ENCODE data around the gene NTSR2. TPM values are rescaled to one million over a fixed set of nuclear protein-coding genes. Genes with fewer than 3 reads are reported as not detected.

The NTSR2 gene
- total and polyA plus RNA-seq, 2 donors (not counting 3 experiments of a cell fraction or from before 2014, with no cell fraction given) = not detected

DNA sequence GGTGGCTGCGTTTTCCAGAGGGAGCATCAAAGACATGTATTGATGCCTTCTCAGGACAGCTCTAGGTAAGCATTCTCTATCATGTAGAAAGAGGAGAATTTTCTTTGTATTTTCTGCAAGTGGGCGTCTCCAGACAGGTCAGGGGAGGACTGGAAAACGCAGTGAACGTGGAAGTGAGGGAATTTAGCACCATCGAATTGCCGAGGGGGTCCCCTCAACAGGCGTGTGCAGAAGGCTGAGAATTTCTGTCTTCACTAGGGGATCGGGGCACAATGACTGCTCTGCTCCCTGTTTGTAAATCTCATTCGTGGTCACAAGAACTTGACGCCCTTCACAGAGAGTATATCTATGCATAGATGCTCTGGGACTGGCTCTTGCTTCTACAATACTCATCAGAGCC, 5.0 kb upstream of the NTSR2 start:
- no peaks in the 10 kb centered on the region for H4K20me1 ChIP-seq (replicated peaks; ENCODE audit: control insufficient read depth, extremely low read depth, insufficient read depth, low read length)
- POLR2A ChIA-PET = no interaction called here
- H3K4me1 ChIP-seq (ENCODE audit: control insufficient read depth, extremely low read depth, insufficient read depth, low read length) = peaks cover 4% of the 10 kb centered on the region
- intact Hi-C loops (cut with micrococcal nuclease) (no loop called here), dilution Hi-C loops (cut with MboI; ENCODE audit: extremely low pct_ligation_motif_present, low sequenced_read_pairs) (no loop called here)
- no TSS peak for BruUV-seq (replicated peaks)
- no peaks in the 10 kb centered on the region for H3K36me3 ChIP-seq (ENCODE audit: control insufficient read depth in 2 of 2, extremely low read depth in 1 of 2, insufficient read depth in 2 of 2, low read length in 2 of 2)
- no peaks in the 10 kb centered on the region for H3K9me3 ChIP-seq (replicated peaks; ENCODE audit: control insufficient read depth, insufficient read depth, low read length)
- no peaks in the 10 kb centered on the region for H3K9me1 ChIP-seq (replicated peaks; ENCODE audit: control insufficient read depth, extremely low read depth, insufficient read depth, low read length)
- CTCF ChIA-PET = no interaction called here
- no peaks in the 10 kb centered on the region for H3K79me2 ChIP-seq (ENCODE audit: control insufficient read depth, insufficient read depth, low read length)
- H3K9ac ChIP-seq (replicated peaks; ENCODE audit: extremely low read depth, insufficient read depth, low read length) = no peak overlapping the region
- no peak overlapping the region for H3K4me2 ChIP-seq (ENCODE audit: insufficient read depth, low read length)
- no peak overlapping the region for H2AFZ ChIP-seq (ENCODE audit: low read depth, low read length)
- DNase-seq (ENCODE audit: low read depth, low spot score) = no peak
- peaks cover 10 to 12% of the 10 kb centered on the region in 2 experiments for H3K27me3 ChIP-seq (ENCODE audit: control insufficient read depth in 2 of 2, insufficient read depth in 2 of 2, low read length in 2 of 2)
- no peak overlapping the region for H3K27ac ChIP-seq (ENCODE audit: insufficient read depth, low read depth, low read length)
- no peak for FAIRE-seq
- H3K4me3 ChIP-seq (replicated peaks in 1 of 3; ENCODE audit: insufficient read depth in 1 of 3, low read depth in 1 of 3, low read length in 3 of 3) = no peak overlapping the region
- TF ChIP-seq JUN (IDR thresholded peaks at IDR 0.05; ENCODE audit: borderline replicate concordance, insufficient read depth, insufficient read length, low read depth) = no peak

DNA sequence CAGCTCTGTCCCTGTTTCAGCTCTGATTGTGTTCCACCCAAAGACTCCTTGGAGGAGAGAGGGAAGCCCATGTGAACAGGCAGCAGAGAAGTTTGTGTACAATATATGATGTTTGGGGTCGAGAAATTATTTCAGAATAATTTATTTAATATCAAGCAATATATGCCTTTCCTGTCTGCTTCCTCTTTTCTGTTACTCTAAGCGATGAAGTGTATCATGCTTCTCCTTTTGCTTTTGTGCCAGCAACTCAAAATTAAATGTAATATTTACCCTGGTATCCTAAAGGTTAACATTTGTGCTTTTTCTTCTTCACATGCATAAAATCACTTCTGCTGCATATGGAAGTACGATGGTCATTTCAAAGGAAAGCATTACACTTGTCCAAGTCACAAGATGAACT, 2.4 kb upstream of the NTSR2 start:
- TF ChIP-seq, protein P1, sequence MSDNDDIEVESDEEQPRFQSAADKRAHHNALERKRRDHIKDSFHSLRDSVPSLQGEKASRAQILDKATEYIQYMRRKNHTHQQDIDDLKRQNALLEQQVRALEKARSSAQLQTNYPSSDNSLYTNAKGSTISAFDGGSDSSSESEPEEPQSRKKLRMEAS (IDR thresholded peaks at IDR 0.05; ENCODE audit: insufficient read depth, insufficient read length) = no peak
- TF ChIP-seq GATA2 (IDR thresholded peaks at IDR 0.05; ENCODE audit: insufficient read depth, insufficient read length, low read depth, low read length) = no peak
- TF ChIP-seq JUN (IDR thresholded peaks at IDR 0.05; ENCODE audit: borderline replicate concordance, insufficient read depth, insufficient read length, low read depth) = no peak
- TF ChIP-seq EZH2 (IDR thresholded peaks at IDR 0.05; ENCODE audit: borderline replicate concordance, low read depth, low read length, severe bottlenecking) = no peak
- no peak for TF ChIP-seq POLR2A (IDR thresholded peaks at IDR 0.05; ENCODE audit: low read depth, low read length)
- TF ChIP-seq FOS (IDR thresholded peaks at IDR 0.05; ENCODE audit: borderline replicate concordance, insufficient read depth, low read length) = no peak
- TF ChIP-seq POLR2AphosphoS5 (IDR thresholded peaks at IDR 0.05; ENCODE audit: insufficient read depth, low read depth, low read length) = no peak
- no peak for TF ChIP-seq MYC (IDR thresholded peaks at IDR 0.05; ENCODE audit: low read depth, low read length)
- TF ChIP-seq, protein P2, sequence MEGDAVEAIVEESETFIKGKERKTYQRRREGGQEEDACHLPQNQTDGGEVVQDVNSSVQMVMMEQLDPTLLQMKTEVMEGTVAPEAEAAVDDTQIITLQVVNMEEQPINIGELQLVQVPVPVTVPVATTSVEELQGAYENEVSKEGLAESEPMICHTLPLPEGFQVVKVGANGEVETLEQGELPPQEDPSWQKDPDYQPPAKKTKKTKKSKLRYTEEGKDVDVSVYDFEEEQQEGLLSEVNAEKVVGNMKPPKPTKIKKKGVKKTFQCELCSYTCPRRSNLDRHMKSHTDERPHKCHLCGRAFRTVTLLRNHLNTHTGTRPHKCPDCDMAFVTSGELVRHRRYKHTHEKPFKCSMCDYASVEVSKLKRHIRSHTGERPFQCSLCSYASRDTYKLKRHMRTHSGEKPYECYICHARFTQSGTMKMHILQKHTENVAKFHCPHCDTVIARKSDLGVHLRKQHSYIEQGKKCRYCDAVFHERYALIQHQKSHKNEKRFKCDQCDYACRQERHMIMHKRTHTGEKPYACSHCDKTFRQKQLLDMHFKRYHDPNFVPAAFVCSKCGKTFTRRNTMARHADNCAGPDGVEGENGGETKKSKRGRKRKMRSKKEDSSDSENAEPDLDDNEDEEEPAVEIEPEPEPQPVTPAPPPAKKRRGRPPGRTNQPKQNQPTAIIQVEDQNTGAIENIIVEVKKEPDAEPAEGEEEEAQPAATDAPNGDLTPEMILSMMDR (IDR thresholded peaks at IDR 0.05; ENCODE audit: extremely low read depth in 1 of 2, insufficient read depth in 1 of 2, low read depth in 1 of 2, low read length in 2 of 2) = no peak
- FAIRE-seq = no peak
- no TSS peak for BruUV-seq (replicated peaks)
- ChIA-PET POLR2A (no interaction called here), CTCF (no interaction called here)
- Histone ChIP-seq H3K36me3 (ENCODE audit: control insufficient read depth in 2 of 2, extremely low read depth in 1 of 2, insufficient read depth in 2 of 2, low read length in 2 of 2) (no peaks in the 10 kb centered on the region), H3K9me1 (replicated peaks; ENCODE audit: control insufficient read depth, extremely low read depth, insufficient read depth, low read length) (no peaks in the 10 kb centered on the region), H3K27ac (ENCODE audit: insufficient read depth, low read depth, low read length) (no peak overlapping the region), H3K27me3 (ENCODE audit: control insufficient read depth in 2 of 2, insufficient read depth in 2 of 2, low read length in 2 of 2) (peaks cover 8 to 10% of the 10 kb centered on the region in 2 experiments), H3K4me2 (ENCODE audit: insufficient read depth, low read length) (no peak overlapping the region), H4K20me1 (replicated peaks; ENCODE audit: control insufficient read depth, extremely low read depth, insufficient read depth, low read length) (no peaks in the 10 kb centered on the region), H3K4me3 (replicated peaks in 1 of 3; ENCODE audit: insufficient read depth in 1 of 3, low read depth in 1 of 3, low read length in 3 of 3) (no peak overlapping the region), H3K9ac (replicated peaks; ENCODE audit: extremely low read depth, insufficient read depth, low read length) (no peak overlapping the region), H3K79me2 (ENCODE audit: control insufficient read depth, insufficient read depth, low read length) (no peaks in the 10 kb centered on the region), H3K4me1 (ENCODE audit: control insufficient read depth, extremely low read depth, insufficient read depth, low read length) (peaks cover 4% of the 10 kb centered on the region), H3K9me3 (replicated peaks; ENCODE audit: control insufficient read depth, insufficient read depth, low read length) (no peaks in the 10 kb centered on the region), H2AFZ (ENCODE audit: low read depth, low read length) (no peak overlapping the region)
- no peak for DNase-seq (ENCODE audit: low read depth, low spot score)
- intact Hi-C loops (cut with micrococcal nuclease) = no loop called here
- dilution Hi-C loops (cut with MboI; ENCODE audit: extremely low pct_ligation_motif_present, low sequenced_read_pairs) = no loop called here
